Measurements from ENCODE around the gene TSPAN5. TPM values are rescaled to one million over a fixed set of nuclear protein-coding genes. Genes with fewer than 3 reads are reported as not detected.

TSPAN5 gene
- total and polyA plus RNA-seq, 5 donors from 2014 or later: 21.2 to 52.7 (median 39.8) TPM

GRCh38 chr4:98691588-98691987 lies 33.2 kb upstream of the TSPAN5 start:
- H3K27ac Mint-ChIP-seq: peak overlapping the region in 1 of 3 donors; percentile 64

DNA sequence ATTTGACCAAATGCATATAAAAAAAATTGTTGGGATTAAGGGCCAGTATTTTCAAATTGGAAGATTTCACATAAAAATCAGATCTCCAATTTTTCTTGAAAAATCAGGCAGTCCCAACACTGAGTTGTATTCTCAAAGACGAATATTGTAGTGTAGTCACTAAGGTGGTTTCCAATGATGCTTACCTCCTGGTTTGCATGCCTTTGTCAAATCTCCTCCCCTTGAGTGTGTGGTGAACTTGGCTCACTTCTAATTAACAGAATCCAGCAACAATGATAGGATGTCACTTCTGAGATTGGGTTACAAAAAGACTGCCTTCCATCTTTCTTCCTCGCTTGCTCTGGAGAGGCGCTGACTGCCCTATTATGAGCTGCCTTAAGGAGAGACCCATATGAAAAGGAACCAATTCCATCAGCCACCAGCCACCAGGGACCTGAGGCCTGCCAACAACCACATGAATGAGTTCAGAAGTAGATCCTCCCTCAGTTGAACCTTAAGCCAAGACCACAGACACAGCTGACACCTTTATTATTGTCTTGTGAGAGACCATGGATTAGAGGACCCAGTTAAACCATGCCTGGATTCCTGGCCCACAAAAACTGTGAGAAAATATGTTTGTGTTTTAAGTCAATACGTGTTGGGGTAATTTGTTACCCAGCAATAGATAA lies 31.2 kb upstream of the TSPAN5 start:
- Mint-ChIP-seq H3K27me3 (peaks cover 4% of the 10 kb centered on the region), H3K4me1 (peaks cover 17 to 57% (median 41%) of the 10 kb centered on the region in 4 donors), H3K4me3 (peak overlapping the region; percentile 27 to 87 (median 64)), H3K9me3 (peaks cover 0 to 2% (median 0%) of the 10 kb centered on the region in 7 donors), H3K36me3 (no peaks in the 10 kb centered on the region), H3K27ac (peak overlapping the region in 2 of 3 donors; percentile 82 to 90)
- H3K27ac ChIP-seq (ENCODE audit: insufficient read depth, low read length, poor library complexity, severe bottlenecking): peak overlapping the region; percentile 72
- H3K4me1 ChIP-seq (ENCODE audit: control insufficient read depth, insufficient read depth, low read length, poor library complexity, severe bottlenecking): peaks cover 21% of the 10 kb centered on the region
- H3K36me3 ChIP-seq (ENCODE audit: control insufficient read depth, insufficient read depth, low read length): no peaks in the 10 kb centered on the region
- DNase-seq (peak in 2 of 3 donors; percentile 12 to 25), ATAC-seq (ENCODE audit: low read depth in 2 of 2) (peak in 1 of 2 donors; percentile 26)
- no peaks in the 10 kb centered on the region for H3K9me3 ChIP-seq (ENCODE audit: control insufficient read depth in 2 of 2, low read length in 2 of 2)
- H3K4me3 ChIP-seq (ENCODE audit: low read depth, low read length): peak overlapping the region; percentile 65
- H3K27me3 ChIP-seq (ENCODE audit: control insufficient read depth, insufficient read depth, low read length): no peaks in the 10 kb centered on the region

More at GRCh38 chr4:98691588-98691987, 33.2 kb upstream of the TSPAN5 start:
- Histone ChIP-seq H3K9me3 (ENCODE audit: control insufficient read depth in 2 of 2, low read length in 2 of 2) (no peaks in the 10 kb centered on the region), H3K27me3 (ENCODE audit: control insufficient read depth, insufficient read depth, low read length) (no peaks in the 10 kb centered on the region), H3K27ac (ENCODE audit: insufficient read depth, low read length, poor library complexity, severe bottlenecking) (no peak overlapping the region), H3K4me1 (ENCODE audit: control insufficient read depth, insufficient read depth, low read length, poor library complexity, severe bottlenecking) (peaks cover 21% of the 10 kb centered on the region), H3K4me3 (ENCODE audit: low read depth, low read length) (no peak overlapping the region), H3K36me3 (ENCODE audit: control insufficient read depth, insufficient read depth, low read length) (no peaks in the 10 kb centered on the region)
- Mint-ChIP-seq H3K9me3 (peaks cover 0 to 9% (median 0%) of the 10 kb centered on the region in 7 donors), H3K4me3 (no peak overlapping the region), H3K36me3 (no peaks in the 10 kb centered on the region), H3K4me1 (peaks cover 17 to 42% (median 33%) of the 10 kb centered on the region in 4 donors), H3K27me3 (peaks cover 4% of the 10 kb centered on the region)
- DNase-seq: no peak
- no peak for ATAC-seq (ENCODE audit: low read depth in 2 of 2)

DNA sequence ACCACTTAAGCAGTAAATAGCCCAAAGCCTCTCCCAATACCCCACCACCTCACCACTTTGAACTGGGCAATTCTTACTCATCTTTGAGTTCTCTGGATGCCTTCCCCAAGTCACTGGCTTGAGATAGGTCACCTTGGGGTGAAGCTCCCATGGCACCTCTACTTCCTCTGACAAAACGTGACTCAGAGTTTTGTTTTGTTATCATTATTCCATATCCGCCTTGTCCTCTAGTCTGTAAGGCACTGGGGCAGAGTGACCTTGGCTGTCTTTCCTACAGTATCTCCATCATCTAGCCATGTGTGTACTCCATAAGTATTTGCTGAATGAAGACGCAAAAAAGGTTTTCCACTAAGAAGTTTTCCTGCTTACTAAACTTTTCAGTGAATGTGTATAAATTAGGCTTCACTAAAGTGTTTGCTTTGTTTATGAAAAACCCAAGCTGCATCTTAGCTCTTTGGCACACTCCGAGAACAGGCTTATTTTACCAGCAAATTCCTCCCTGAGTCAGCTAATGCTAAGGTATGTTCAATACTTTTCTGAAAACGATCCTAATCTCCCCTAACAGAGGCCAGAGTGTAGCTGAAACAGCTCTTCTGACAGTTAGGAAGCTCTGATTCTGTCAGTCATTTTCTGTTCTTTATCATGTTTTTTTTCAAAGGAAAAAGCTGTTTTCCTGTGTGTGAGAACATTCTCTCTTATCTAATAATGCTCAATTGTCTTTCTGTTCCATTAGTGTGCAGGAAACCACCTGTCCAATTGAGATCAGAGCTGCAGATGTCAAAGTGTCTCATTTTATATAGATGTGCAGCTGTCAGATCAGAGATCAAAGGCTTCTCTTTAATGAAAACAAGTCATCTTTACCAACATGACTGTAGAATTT lies 30.2 kb upstream of the TSPAN5 start:
- Histone ChIP-seq H3K27ac (ENCODE audit: insufficient read depth, low read length, poor library complexity, severe bottlenecking) (peak overlapping the region; percentile 72), H3K9me3 (ENCODE audit: control insufficient read depth in 2 of 2, low read length in 2 of 2) (no peaks in the 10 kb centered on the region), H3K36me3 (ENCODE audit: control insufficient read depth, insufficient read depth, low read length) (no peaks in the 10 kb centered on the region), H3K4me1 (ENCODE audit: control insufficient read depth, insufficient read depth, low read length, poor library complexity, severe bottlenecking) (peaks cover 21% of the 10 kb centered on the region), H3K4me3 (ENCODE audit: low read depth, low read length) (peak overlapping the region; percentile 65), H3K27me3 (ENCODE audit: control insufficient read depth, insufficient read depth, low read length) (no peaks in the 10 kb centered on the region)
- peak overlapping the region; percentile 27 to 87 (median 64) for H3K4me3 Mint-ChIP-seq
- H3K9me3 Mint-ChIP-seq: peaks cover 0 to 2% (median 0%) of the 10 kb centered on the region in 7 donors
- peak; percentile 85 to 89 for ATAC-seq (ENCODE audit: low read depth in 2 of 2)
- peaks cover 4% of the 10 kb centered on the region for H3K27me3 Mint-ChIP-seq
- no peaks in the 10 kb centered on the region for H3K36me3 Mint-ChIP-seq
- H3K27ac Mint-ChIP-seq: peak overlapping the region; percentile 58 to 90 (median 82)
- peak in 2 of 3 donors; percentile 69 for DNase-seq
- peaks cover 17 to 57% (median 41%) of the 10 kb centered on the region in 4 donors for H3K4me1 Mint-ChIP-seq

- Histone ChIP-seq H3K36me3 (ENCODE audit: control insufficient read depth, insufficient read depth, low read length) (no peaks in the 10 kb centered on the region), H3K9me3 (ENCODE audit: control insufficient read depth in 2 of 2, low read length in 2 of 2) (no peaks in the 10 kb centered on the region), H3K27ac (ENCODE audit: insufficient read depth, low read length, poor library complexity, severe bottlenecking) (peak overlapping the region; percentile 72), H3K4me1 (ENCODE audit: control insufficient read depth, insufficient read depth, low read length, poor library complexity, severe bottlenecking) (peaks cover 21% of the 10 kb centered on the region), H3K27me3 (ENCODE audit: control insufficient read depth, insufficient read depth, low read length) (no peaks in the 10 kb centered on the region), H3K4me3 (ENCODE audit: low read depth, low read length) (peak overlapping the region; percentile 65)
- H3K27me3 Mint-ChIP-seq: peaks cover 4% of the 10 kb centered on the region
- no peaks in the 10 kb centered on the region for H3K36me3 Mint-ChIP-seq
- peaks cover 15 to 57% (median 41%) of the 10 kb centered on the region in 4 donors for H3K4me1 Mint-ChIP-seq
- H3K9me3 Mint-ChIP-seq: peaks cover 0 to 2% (median 0%) of the 10 kb centered on the region in 7 donors
- H3K4me3 Mint-ChIP-seq: no peak overlapping the region
- ATAC-seq (ENCODE audit: low read depth in 2 of 2) (no peak), DNase-seq (no peak)
- H3K27ac Mint-ChIP-seq: peak overlapping the region in 2 of 3 donors; percentile 82 to 90
Observed at GRCh38 chr4:98687876-98688275, 29.5 kb upstream of the TSPAN5 start.

DNA sequence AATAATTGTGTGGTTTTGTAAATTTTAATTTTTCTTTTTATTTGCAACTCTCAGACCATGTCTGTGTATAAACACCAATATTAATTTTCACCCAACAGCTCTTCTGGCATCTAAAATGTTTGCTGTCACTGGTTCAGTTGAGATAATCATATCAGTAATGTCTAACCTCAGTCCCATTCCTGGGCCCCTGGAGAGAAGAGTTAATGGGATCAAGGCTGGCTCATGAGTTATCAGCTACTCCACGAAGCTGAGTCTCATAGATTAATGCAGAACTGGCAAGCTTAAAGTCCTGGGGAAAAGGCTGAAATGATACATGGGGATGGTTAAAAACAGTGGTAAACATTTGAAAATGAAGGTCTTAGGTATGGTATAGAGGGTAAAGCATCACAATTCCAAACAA lies 28.4 kb upstream of the TSPAN5 start:
- H3K27me3 ChIP-seq (ENCODE audit: control insufficient read depth, insufficient read depth, low read length): no peaks in the 10 kb centered on the region
- no peak overlapping the region for H3K27ac ChIP-seq (ENCODE audit: insufficient read depth, low read length, poor library complexity, severe bottlenecking)
- H3K27ac Mint-ChIP-seq: no peak overlapping the region
- H3K9me3 Mint-ChIP-seq: peaks cover 0 to 2% (median 0%) of the 10 kb centered on the region in 7 donors
- peaks cover 14 to 59% (median 42%) of the 10 kb centered on the region in 4 donors for H3K4me1 Mint-ChIP-seq
- H3K27me3 Mint-ChIP-seq: peaks cover 4% of the 10 kb centered on the region
- no peak for DNase-seq
- no peak overlapping the region for H3K4me3 Mint-ChIP-seq
- H3K4me3 ChIP-seq (ENCODE audit: low read depth, low read length): no peak overlapping the region
- H3K36me3 Mint-ChIP-seq: no peaks in the 10 kb centered on the region
- no peaks in the 10 kb centered on the region for H3K36me3 ChIP-seq (ENCODE audit: control insufficient read depth, insufficient read depth, low read length)
- ATAC-seq (ENCODE audit: low read depth in 2 of 2): no peak
- H3K9me3 ChIP-seq (ENCODE audit: control insufficient read depth in 2 of 2, low read length in 2 of 2): no peaks in the 10 kb centered on the region
- H3K4me1 ChIP-seq (ENCODE audit: control insufficient read depth, insufficient read depth, low read length, poor library complexity, severe bottlenecking): peaks cover 21% of the 10 kb centered on the region

- Histone ChIP-seq H3K36me3 (ENCODE audit: control insufficient read depth, insufficient read depth, low read length) (no peaks in the 10 kb centered on the region), H3K27me3 (ENCODE audit: control insufficient read depth, insufficient read depth, low read length) (no peaks in the 10 kb centered on the region), H3K27ac (ENCODE audit: insufficient read depth, low read length, poor library complexity, severe bottlenecking) (no peak overlapping the region), H3K9me3 (ENCODE audit: control insufficient read depth in 2 of 2, low read length in 2 of 2) (no peaks in the 10 kb centered on the region), H3K4me3 (ENCODE audit: low read depth, low read length) (no peak overlapping the region), H3K4me1 (ENCODE audit: control insufficient read depth, insufficient read depth, low read length, poor library complexity, severe bottlenecking) (peaks cover 21% of the 10 kb centered on the region)
- Mint-ChIP-seq H3K27me3 (peaks cover 4% of the 10 kb centered on the region), H3K9me3 (peaks cover 0 to 2% (median 0%) of the 10 kb centered on the region in 7 donors), H3K4me3 (no peak overlapping the region), H3K4me1 (peaks cover 14 to 59% (median 42%) of the 10 kb centered on the region in 4 donors), H3K36me3 (no peaks in the 10 kb centered on the region), H3K27ac (peak overlapping the region in 1 of 3 donors; percentile 40)
- no peak for ATAC-seq (ENCODE audit: low read depth in 2 of 2)
- DNase-seq: no peak
Observed at GRCh38 chr4:98686043-98686707, 27.8 kb upstream of the TSPAN5 start.

Measured in CD4-positive, CD25-positive, alpha-beta regulatory T cell (primary cell).